ENCODE data around the gene ADGRD1. TPM values are rescaled to one million over a fixed set of nuclear protein-coding genes. Genes with fewer than 3 reads are reported as not detected.

ADGRD1 gene
- total and polyA plus RNA-seq, 2 of the 8 experiments (the other 6 are each of a cell fraction or from before 2014, with no cell fraction given), result 0.36 to 0.48 TPM

- Histone ChIP-seq H3K4me2 (ENCODE audit: insufficient read depth in 1 of 2, low read depth in 2 of 2, low read length in 2 of 2) (no peak overlapping the region), H4K8ac (ENCODE audit: extremely low read depth, insufficient read depth, low read length) (no peak overlapping the region), H3K56ac (replicated peaks; ENCODE audit: insufficient read length, low read depth, low read length) (no peak overlapping the region), H3K4ac (replicated peaks; ENCODE audit: insufficient read length, low read depth, low read length) (no peak overlapping the region), H3K36me3 (ENCODE audit: control insufficient read depth in 2 of 4, insufficient read depth in 4 of 4, low read length in 3 of 4) (no peaks in the 10 kb centered on the region), H4K5ac (ENCODE audit: insufficient read length, low read depth, low read length) (no peak overlapping the region), H3K9me3 (ENCODE audit: insufficient read depth in 2 of 2, low read depth in 1 of 2, low read length in 1 of 2) (no peaks in the 10 kb centered on the region), H3K4me3 (ENCODE audit: extremely low read depth in 1 of 4, insufficient read depth in 2 of 4, low read depth in 3 of 4, low read length in 4 of 4) (no peak overlapping the region), H2BK12ac (ENCODE audit: low read depth, low read length) (no peak overlapping the region), H3K23me2 (ENCODE audit: low read depth, low read length) (peaks cover 3% of the 10 kb centered on the region; the same call in 1 of the 2 replicates), H3K9ac (replicated peaks in 1 of 4; ENCODE audit: extremely low read depth in 1 of 4, low read depth in 3 of 4, low read length in 3 of 4) (no peak overlapping the region), H3K4me1 (replicated peaks in 1 of 4; ENCODE audit: control insufficient read depth in 3 of 4, insufficient read depth in 4 of 4, low read length in 3 of 4) (peaks cover 3 to 22% (median 4%) of the 10 kb centered on the region in 4 experiments; a peak in 6 of 7 replicates), H3K79me1 (ENCODE audit: low read depth, low read length) (no peaks in the 10 kb centered on the region), H2AFZ (ENCODE audit: low read length) (no peak overlapping the region), H4K20me1 (replicated peaks in 1 of 2; ENCODE audit: control insufficient read depth in 1 of 2, insufficient read depth in 2 of 2, low read length in 2 of 2) (peaks cover 0 to 4% of the 10 kb centered on the region in 2 experiments), H2BK20ac (ENCODE audit: low read length) (no peak overlapping the region), H2BK5ac (ENCODE audit: low read depth, low read length) (no peak overlapping the region), H3K27me3 (replicated peaks in 1 of 4; ENCODE audit: control insufficient read depth in 3 of 4, extremely low read depth in 1 of 4, insufficient read depth in 3 of 4, low read length in 3 of 4) (peaks cover 0 to 3% (median 1%) of the 10 kb centered on the region in 4 experiments; a peak in 1 of 7 replicates), H2BK15ac (ENCODE audit: low read length) (no peak overlapping the region), H2BK120ac (replicated peaks; ENCODE audit: low read depth, low read length) (no peak overlapping the region), H3K18ac (ENCODE audit: extremely low read depth, low read length) (no peak overlapping the region), H3K23ac (ENCODE audit: insufficient read length) (no peak overlapping the region), H4K91ac (replicated peaks; ENCODE audit: insufficient read length, low read length) (no peak overlapping the region), H3K14ac (ENCODE audit: insufficient read length) (no peak overlapping the region), H3K27ac (ENCODE audit: low read depth, low read length) (no peak overlapping the region), H3K79me2 (ENCODE audit: control insufficient read depth in 1 of 2, insufficient read depth in 2 of 2, low read length in 2 of 2) (no peaks in the 10 kb centered on the region), H2AK5ac (ENCODE audit: low read depth, low read length) (no peak overlapping the region)
- WGBS, 2 experiments (ENCODE audit: extremely low coverage in 1 of 2, insufficient coverage in 1 of 2, insufficient read length in 1 of 2, insufficient replicate concordance in 2 of 2, low coverage in 1 of 2, low lambda C conversion rate in 2 of 2, missing lambda C conversion rate in 1 of 2), result 94% methylated on average over 11 of the region's 11 CpGs; no CpG with 5 or more reads in 1 of the 2 experiments
- POLR2A ChIA-PET (ENCODE audit: partially characterized antibody), result no interaction called here
- CTCF ChIA-PET (ENCODE audit: partially characterized antibody), result no interaction called here
- DNase-seq (ENCODE audit: low read depth in 1 of 2, low spot score in 2 of 2) (no peak), FAIRE-seq (no peak)
- no peak for TF ChIP-seq NRF1 (IDR thresholded peaks at IDR 0.05; ENCODE audit: low read depth, low read length)
These were observed 2.3 kb downstream of the ADGRD1 start for GRCh38 chr12:130956009-130956408.

Measured in H1 (cell line).